IMR-90 (cell line): ENCODE measurements around the gene PHACTR3. TPM values are rescaled to one million over a fixed set of nuclear protein-coding genes. Genes with fewer than 3 reads are reported as not detected.

Experiments used
- ATAC-seq: fragments of 200-7000 bp; cut with Tn5 transposase; 2 replicates; pipeline ENCODE4 v1.9.1; 2020; ENCODE audit warnings: low read depth, mild to moderate bottlenecking, moderate library complexity
- BruUV-seq: library from RNA; stranded (reverse); fragments of 400-500 nt; replicated peaks from 2 replicates; lab custom pipeline; 2021; lab: Mats Ljungman, UMichigan
- CTCF ChIA-PET: fragments of 300-600 bp; formaldehyde crosslinking; extraction: SDS; loops from one replicate; lab custom pipeline; 2021; ENCODE audit warnings: antibody characterized with exemption; lab: Yijun Ruan, JAX
- POLR2A ChIA-PET: fragments of 300-600 bp; sonication (Branson Sonifier 250); formaldehyde crosslinking; loops from one replicate; lab custom pipeline; 2022; ENCODE audit warnings: antibody characterized with exemption; ENCODE audit not compliant: unreplicated experiment; lab: Charles Lee
- DNase-seq: peaks from one replicate; pipeline ENCODE4 v3.0.0; 2013
- H2AFZ ChIP-seq: replicated peaks from 2 replicates; pipeline ENCODE3; 2013; ENCODE audit warnings: low read length, mild to moderate bottlenecking; ENCODE audit not compliant: poor library complexity
- H2AK5ac ChIP-seq: 2 replicates; pipeline ENCODE4 v1.6.1; 2013; ENCODE audit warnings: low read depth, low read length, inconsistent platforms
- H2AK9ac ChIP-seq: replicated peaks from 2 replicates; pipeline ENCODE3; 2013; ENCODE audit warnings: mild to moderate bottlenecking, low read depth, low read length, moderate library complexity; ENCODE audit not compliant: poor library complexity
- H2BK120ac ChIP-seq: 2 replicates; pipeline ENCODE4 v1.6.1; 2013; ENCODE audit warnings: low read depth, low read length, inconsistent platforms
- H2BK15ac ChIP-seq: 3 replicates; pipeline ENCODE4 v1.6.1; 2013; ENCODE audit warnings: low read depth, low read length, inconsistent platforms
- H2BK20ac ChIP-seq: 2 replicates; pipeline ENCODE4 v1.6.1; 2013; ENCODE audit warnings: low read depth, mild to moderate bottlenecking, inconsistent platforms, low read length, moderate library complexity
- H2BK5ac ChIP-seq: 2 replicates; pipeline ENCODE4 v1.6.1; 2013; ENCODE audit warnings: mild to moderate bottlenecking, low read depth, low read length, inconsistent platforms; ENCODE audit not compliant: poor library complexity, severe bottlenecking
- H3K14ac ChIP-seq: replicated peaks from 2 replicates; pipeline ENCODE4 v1.6.1; 2013; ENCODE audit warnings: low read depth, low read length, inconsistent platforms
- H3K18ac ChIP-seq: 2 replicates; pipeline ENCODE4 v1.6.1; 2013; ENCODE audit warnings: low read depth, low read length, control low read depth
- H3K23ac ChIP-seq: 2 replicates; pipeline ENCODE4 v1.6.1; 2013; ENCODE audit warnings: low read depth, low read length, inconsistent platforms
- H3K27ac ChIP-seq: 2 replicates; pipeline ENCODE4 v1.5.1; 2013; ENCODE audit warnings: mild to moderate bottlenecking, control low read depth, low read length; ENCODE audit not compliant: insufficient read depth
- H3K27me3 ChIP-seq: 2 replicates; pipeline ENCODE4 v1.6.1; 2013; ENCODE audit warnings: low read length; ENCODE audit not compliant: control insufficient read depth, insufficient read depth
- H3K36me3 ChIP-seq: 2 replicates; pipeline ENCODE4 v1.6.1; 2013; ENCODE audit warnings: low read length, mixed read lengths; ENCODE audit not compliant: control insufficient read depth, insufficient read depth
- H3K4ac ChIP-seq: 2 replicates; pipeline ENCODE4 v1.6.1; 2013; ENCODE audit warnings: low read depth, low read length, inconsistent platforms
- H3K4me1 ChIP-seq: 2 replicates; pipeline ENCODE4 v1.6.1; 2013; ENCODE audit warnings: low read length, mixed read lengths; ENCODE audit not compliant: control insufficient read depth, insufficient read depth
- H3K4me2 ChIP-seq: 2 replicates; pipeline ENCODE4 v1.6.1; 2013; ENCODE audit warnings: low read depth, mild to moderate bottlenecking, control low read depth, low read length, moderate library complexity
- H3K4me3 ChIP-seq: 2 replicates; pipeline ENCODE4 v1.5.1; 2013; ENCODE audit warnings: low read depth, mild to moderate bottlenecking, control low read depth, low read length, moderate library complexity; ENCODE audit not compliant: insufficient read depth
- H3K56ac ChIP-seq: 2 replicates; pipeline ENCODE4 v1.6.1; 2013; ENCODE audit warnings: low read length, inconsistent platforms; ENCODE audit not compliant: insufficient read depth; ENCODE audit errors: extremely low read depth
- H3K79me1 ChIP-seq, 2 experiments: 2 replicates each; pipeline ENCODE4 v1.6.1; 2013; ENCODE audit warnings: low read length in 2 of 2, inconsistent platforms in 1 of 2, low read depth in 1 of 2
- H3K9ac ChIP-seq: 2 replicates; pipeline ENCODE4 v1.6.1; 2013; ENCODE audit warnings: low read depth, low read length, control low read depth
- H3K9me1 ChIP-seq: 2 replicates; pipeline ENCODE4 v1.6.1; 2013; ENCODE audit warnings: low read length, inconsistent platforms; ENCODE audit not compliant: insufficient read depth
- H3K9me3 ChIP-seq: 2 replicates; pipeline ENCODE4 v1.6.1; 2013; ENCODE audit warnings: low read length; ENCODE audit not compliant: control insufficient read depth, insufficient read depth
- H4K20me1 ChIP-seq: 2 replicates; pipeline ENCODE4 v1.6.1; 2013; ENCODE audit warnings: low read length, inconsistent platforms; ENCODE audit not compliant: insufficient read depth
- H4K5ac ChIP-seq: 2 replicates; pipeline ENCODE4 v1.6.1; 2013; ENCODE audit warnings: mild to moderate bottlenecking, low read depth, low read length, control low read depth
- H4K8ac ChIP-seq, 2 experiments: 2 replicates each; pipeline ENCODE4 v1.6.1; 2013; ENCODE audit warnings: low read depth in 2 of 2, low read length in 2 of 2, control low read depth in 1 of 2, inconsistent platforms in 1 of 2
- H4K91ac ChIP-seq: 2 replicates; pipeline ENCODE4 v1.6.1; 2013; ENCODE audit warnings: low read depth, low read length, inconsistent platforms; ENCODE audit not compliant: insufficient read depth
- BHLHE40 ChIP-seq: fragments of 150-350 bp; IDR thresholded peaks from 2 replicates; pipeline ENCODE4 v1.6.1; 2016; ENCODE audit warnings: mild to moderate bottlenecking, low read depth, low read length
- CEBPB ChIP-seq: IDR thresholded peaks from 2 replicates; pipeline ENCODE4 v1.6.1; 2012; ENCODE audit warnings: low read depth, low read length, improper control_type of control experiment
- CHD1 ChIP-seq: IDR thresholded peaks from 2 replicates; pipeline ENCODE4 v1.6.1; 2012; ENCODE audit warnings: low read depth, low read length, improper control_type of control experiment
- ELK1 ChIP-seq: fragments of 150-350 bp; IDR thresholded peaks from 2 replicates; pipeline ENCODE4 v1.6.1; 2016; ENCODE audit warnings: low read depth, mild to moderate bottlenecking, low read length, moderate library complexity, borderline replicate concordance
- FOS ChIP-seq: fragments of 150-350 bp; IDR thresholded peaks from 2 replicates; pipeline ENCODE4 v1.6.1; 2016; ENCODE audit warnings: low read depth, low read length
- MAFK ChIP-seq: IDR thresholded peaks from 2 replicates; pipeline ENCODE4 v1.6.1; 2012; ENCODE audit warnings: low read depth, low read length, improper control_type of control experiment
- MAZ ChIP-seq: IDR thresholded peaks from 2 replicates; pipeline ENCODE4 v1.6.1; 2012; ENCODE audit warnings: low read depth, mild to moderate bottlenecking, low read length, improper control_type of control experiment, moderate library complexity, borderline replicate concordance
- MXI1 ChIP-seq: IDR thresholded peaks from 2 replicates; pipeline ENCODE4 v1.6.1; 2012; ENCODE audit warnings: low read depth, mild to moderate bottlenecking, low read length, moderate library complexity, borderline replicate concordance
- NFE2L2 ChIP-seq: fragments of 150-350 bp; IDR thresholded peaks from 2 replicates; pipeline ENCODE4 v1.6.1; 2016; ENCODE audit warnings: low read depth, mild to moderate bottlenecking, low read length
- POLR2A ChIP-seq: IDR thresholded peaks from 2 replicates; pipeline ENCODE4 v1.6.1; 2012; ENCODE audit warnings: mild to moderate bottlenecking, low read depth, low read length
- RAD21 ChIP-seq: IDR thresholded peaks from 2 replicates; pipeline ENCODE4 v1.6.1; 2012; ENCODE audit warnings: low read length, improper control_type of control experiment
- RCOR1 ChIP-seq: IDR thresholded peaks from 2 replicates; pipeline ENCODE4 v1.6.1; 2012; ENCODE audit warnings: mild to moderate bottlenecking, low read length, improper control_type of control experiment; ENCODE audit not compliant: insufficient replicate concordance
- RFX5 ChIP-seq: IDR thresholded peaks from 2 replicates; pipeline ENCODE4 v1.8.0; 2012; ENCODE audit warnings: low read depth, mild to moderate bottlenecking, low read length, moderate library complexity
- SMC3 ChIP-seq: fragments of 150-350 bp; IDR thresholded peaks from 2 replicates; pipeline ENCODE4 v1.6.1; 2016; ENCODE audit warnings: low read depth, mild to moderate bottlenecking, antibody characterized with exemption, low read length, moderate library complexity
- USF2 ChIP-seq: fragments of 150-350 bp; IDR thresholded peaks from 2 replicates; pipeline ENCODE4 v1.6.1; 2017; ENCODE audit warnings: mild to moderate bottlenecking, antibody characterized with exemption, low read length, low read depth
- WGBS, 2 experiments: methylation state at CpG; one replicate each; pipeline versions ENCODE4 v1.1.5 to v1.1.7; 2013; ENCODE audit warnings: missing lambda C conversion rate in 2 of 2; ENCODE audit not compliant: insufficient read length in 1 of 2; ENCODE audit errors: extremely low coverage in 2 of 2; 5-methylcytosine and 5-hydroxymethylcytosine counted together
- dilution Hi-C: fragments of 300-500 bp; cut with HindIII; formaldehyde crosslinking; loops from one replicate; pipeline ENCODE4 v1.14.3; 2018; ENCODE audit warnings: low sequenced_read_pairs; ENCODE audit not compliant: unreplicated experiment
- in situ Hi-C: fragments of 300-500 bp; cut with MboI; formaldehyde crosslinking; loops from 3 replicates; pipeline ENCODE4 v1.14.3; 2019; ENCODE audit warnings: low sequenced_read_pairs, inconsistent platforms, mixed read lengths
- intact Hi-C: fragments of 100-400 bp; cut with micrococcal nuclease; formaldehyde crosslinking; loops from 2 replicates; pipeline ENCODE4 v1.10.0; 2022
- polyA plus RNA-seq, 3 experiments: library from polyadenylated mRNA; depleted of rRNA; stranded (reverse); fragments of >200 nt; gene quantifications; 2 replicates each; pipeline ENCODE4 v1.2.3, GENCODE V29; 2012; ENCODE audit warnings: low replicate concordance in 1 of 3
- total RNA-seq: library from RNA; depleted of rRNA; stranded (reverse); fragments of >200 nt; gene quantifications from 2 replicates; pipeline ENCODE4 v1.2.3, GENCODE V29; 2012

Gene PHACTR3
- total and polyA plus RNA-seq, 2 of the 4 experiments (the other 2 are of a cell fraction), result not detected

- WGBS, 2 experiments, result no CpG with 5 or more reads among the region's 2 CpGs
- Histone ChIP-seq H3K4ac (no peak overlapping the region), H2AK9ac (no peak overlapping the region), H2AFZ (no peak overlapping the region), H3K18ac (no peak overlapping the region), H4K91ac (no peak overlapping the region), H3K27me3 (no peaks in the 10 kb centered on the region), H2BK120ac (no peak overlapping the region), H4K20me1 (no peaks in the 10 kb centered on the region), H2AK5ac (no peak overlapping the region), H4K5ac (no peak overlapping the region), H3K14ac (no peak overlapping the region), H3K4me3 (no peak overlapping the region), H4K8ac (no peak overlapping the region), H3K23ac (no peak overlapping the region), H3K9me1 (no peaks in the 10 kb centered on the region), H3K36me3 (no peaks in the 10 kb centered on the region), H3K4me1 (no peaks in the 10 kb centered on the region), H2BK5ac (no peak overlapping the region), H2BK15ac (no peak overlapping the region), H3K4me2 (no peak overlapping the region), H2BK20ac (no peak overlapping the region), H3K9me3 (peaks cover 19% of the 10 kb centered on the region), H3K56ac (no peak overlapping the region), H3K9ac (no peak overlapping the region), H3K79me1 (no peaks in the 10 kb centered on the region), H3K27ac (no peak overlapping the region)
- POLR2A ChIA-PET, result no interaction called here
- TF ChIP-seq RFX5 (no peak), BHLHE40 (no peak), MXI1 (no peak), RAD21 (no peak), NFE2L2 (no peak), MAZ (no peak), CHD1 (no peak), SMC3 (no peak), USF2 (no peak), POLR2A (no peak), FOS (no peak), ELK1 (no peak), MAFK (no peak), RCOR1 (no peak), CEBPB (no peak)
- in situ Hi-C loops (no loop called here), dilution Hi-C loops (no loop called here), intact Hi-C loops (no loop called here)
- no TSS peak for BruUV-seq
- DNase-seq, result no peak
- ATAC-seq, result no peak
- CTCF ChIA-PET, result no interaction called here
These were observed 96.9 kb downstream of the PHACTR3 start for GRCh38 chr20:59701236-59701635.
